H4 (cell line): Measurements from ENCODE around the gene MCC. TPM values are rescaled to one million over a fixed set of nuclear protein-coding genes. Genes with fewer than 3 reads are reported as not detected.

Experiments
- DNase-seq: peaks from one replicate; pipeline ENCODE4 v3.0.0-alpha.2; 2015; ENCODE audit warnings: low spot score
- total RNA-seq: library from RNA; depleted of rRNA; stranded (reverse); fragments of >200 nt; shearing (Covaris generic); gene quantifications from 2 replicates; pipeline ENCODE4 v1.2.3, GENCODE V29; 2014

Gene MCC
- total RNA-seq, 1 experiment from 2014 or later: 7.9 TPM

- DNase-seq: no peak
Observed at GRCh38 chr5:113056988-113057387, 431.3 kb downstream of the MCC start.

- no peak for DNase-seq
Observed at GRCh38 chr5:113054899-113055298, 433.4 kb downstream of the MCC start.

GRCh38 chr5:113053511-113053995 is 434.7 kb downstream of the MCC start:
- DNase-seq: peak; percentile 60

GRCh38 chr5:113052041-113052795 is 436.0 kb downstream of the MCC start:
- DNase-seq: no peak

GRCh38 chr5:113050721-113051382 is 437.4 kb downstream of the MCC start:
- peak; percentile 26 for DNase-seq

GRCh38 chr5:113048931-113049330 is 439.3 kb downstream of the MCC start:
- no peak for DNase-seq

GRCh38 chr5:113047733-113048652 is 440.3 kb downstream of the MCC start:
- DNase-seq: no peak

GRCh38 chr5:113047234-113047633 is 441.0 kb downstream of the MCC start:
- DNase-seq: no peak

- no peak for DNase-seq
Observed at GRCh38 chr5:113044776-113045465, 443.3 kb downstream of the MCC start.

- DNase-seq: peak; percentile 29
Observed at GRCh38 chr5:113043491-113043931, 444.7 kb downstream of the MCC start.

GRCh38 chr5:113042491-113043243 is 445.6 kb downstream of the MCC start:
- DNase-seq: no peak

GRCh38 chr5:113040672-113041260 is 447.5 kb downstream of the MCC start:
- no peak for DNase-seq

- DNase-seq: no peak
Observed at GRCh38 chr5:113039934-113040285, 448.3 kb downstream of the MCC start.

- DNase-seq: no peak
Observed at GRCh38 chr5:113039229-113039933, 448.9 kb downstream of the MCC start.

GRCh38 chr5:113038714-113039113 is 449.5 kb downstream of the MCC start:
- DNase-seq: peak; percentile 64

- DNase-seq: no peak
Observed at GRCh38 chr5:113038136-113038535, 450.1 kb downstream of the MCC start.

- no peak for DNase-seq
Observed at GRCh38 chr5:113036826-113037225, 451.4 kb downstream of the MCC start.

- no peak for DNase-seq
Observed at GRCh38 chr5:113036321-113036720, 451.9 kb downstream of the MCC start.

GRCh38 chr5:113035096-113035495 is 453.2 kb downstream of the MCC start:
- no peak for DNase-seq
